SK-N-SH (cell line): ENCODE measurements around the gene EHBP1L1. TPM values are rescaled to one million over a fixed set of nuclear protein-coding genes. Genes with fewer than 3 reads are reported as not detected.

Source experiments
- CTCF ChIA-PET: fragments of 300-600, 350-600 bp; formaldehyde crosslinking; extraction: SDS; loops from one replicate; lab custom pipeline; 2021; lab: Yijun Ruan, JAX
- POLR2A ChIA-PET: fragments of 350-600 bp; sonication (Branson Sonifier 250); formaldehyde crosslinking; extraction: SDS; loops from one replicate; lab custom pipeline; 2020; ENCODE audit warnings: antibody characterized with exemption, inconsistent platforms; lab: Yijun Ruan, JAX
- DNase-seq: peaks from one replicate; pipeline ENCODE4 v3.0.0; 2012
- H2AFZ ChIP-seq: fragments of 200-600 bp; sonication (generic); 2 replicates; pipeline ENCODE4 v1.8.1; 2016; ENCODE audit warnings: antibody characterized with exemption, mild to moderate bottlenecking, low read depth
- H3F3A ChIP-seq: fragments of 200-600 bp; sonication (generic); replicated peaks from 2 replicates; pipeline ENCODE3; 2016; ENCODE audit warnings: antibody characterized with exemption, mild to moderate bottlenecking; ENCODE audit not compliant: insufficient read depth
- H3K27ac ChIP-seq, 2 experiments: fragments of 200-500 bp in 1 of 2; fragments of 200-600 bp in 1 of 2; sonication (Bioruptor generic) in 1 of 2; sonication (generic), shearing (Covaris generic) in 1 of 2; 2 replicates each; pipeline versions ENCODE4 v1.5.1 to v1.6.1; 2014 to 2016; ENCODE audit warnings: low read depth in 2 of 2, inconsistent platforms in 1 of 2, low read length in 1 of 2, mild to moderate bottlenecking in 1 of 2, mixed read lengths in 1 of 2
- H3K27me3 ChIP-seq: fragments of 200-600 bp; sonication (generic), shearing (Covaris generic); 2 replicates; pipeline ENCODE4 v1.6.1; 2016; ENCODE audit warnings: mixed run types; ENCODE audit not compliant: insufficient read depth
- H3K36me3 ChIP-seq, 2 experiments: fragments of 200-500 bp in 1 of 2; fragments of 200-600 bp in 1 of 2; sonication (Bioruptor generic) in 1 of 2; sonication (generic) in 1 of 2; replicated peaks in 1 of 2; 2 replicates each; pipeline versions ENCODE3 to v1.5.1; 2014 to 2016; ENCODE audit warnings: low read length in 1 of 2, mild to moderate bottlenecking in 1 of 2; ENCODE audit not compliant: insufficient read depth in 2 of 2, control insufficient read depth in 1 of 2
- H3K4me1 ChIP-seq, 2 experiments: fragments of 200-500 bp in 1 of 2; fragments of 200-600 bp in 1 of 2; sonication (Bioruptor generic) in 1 of 2; sonication (generic), shearing (Covaris generic) in 1 of 2; 2 replicates each; pipeline versions ENCODE4 v1.5.1 to v1.6.1; 2014 to 2016; ENCODE audit warnings: low read depth in 1 of 2, low read length in 1 of 2, mixed run types in 1 of 2; ENCODE audit not compliant: insufficient read depth in 2 of 2, control insufficient read depth in 1 of 2
- H3K4me2 ChIP-seq: fragments of 200-600 bp; sonication (generic), shearing (Covaris generic); 2 replicates; pipeline ENCODE4 v1.6.1; 2017; ENCODE audit warnings: mixed run types
- H3K4me3 ChIP-seq, 2 experiments: fragments of 200-500 bp in 1 of 2; fragments of 200-600 bp in 1 of 2; sonication (Bioruptor generic) in 1 of 2; sonication (generic), shearing (Covaris generic) in 1 of 2; 2 replicates each; pipeline versions ENCODE4 v1.5.1 to v1.8.1; 2014 to 2016; ENCODE audit warnings: low read depth in 2 of 2, inconsistent platforms in 1 of 2, low read length in 1 of 2, mild to moderate bottlenecking in 1 of 2, mixed read lengths in 1 of 2, moderate library complexity in 1 of 2
- H3K79me2 ChIP-seq: fragments of 200-600 bp; sonication (generic); 2 replicates; pipeline ENCODE4 v1.8.1; 2017; ENCODE audit warnings: mild to moderate bottlenecking; ENCODE audit not compliant: insufficient read depth
- H3K9ac ChIP-seq: fragments of 200-600 bp; sonication (generic); 2 replicates; pipeline ENCODE4 v1.6.1; 2017; ENCODE audit warnings: mixed run types
- H3K9me2 ChIP-seq: fragments of 200-600 bp; sonication (generic); 2 replicates; pipeline ENCODE4 v1.6.1; 2017; ENCODE audit warnings: mixed run types
- H3K9me3 ChIP-seq: fragments of 200-600 bp; sonication (generic); 2 replicates; pipeline ENCODE4 v1.6.1; 2017; ENCODE audit warnings: mixed run types, mild to moderate bottlenecking, moderate library complexity
- H4K20me1 ChIP-seq: fragments of 200-600 bp; sonication (generic); 2 replicates; pipeline ENCODE4 v1.6.1; 2017; ENCODE audit warnings: mild to moderate bottlenecking, mixed run types; ENCODE audit not compliant: insufficient read depth
- CHD2 ChIP-seq: fragments of 150-350 bp; IDR thresholded peaks from 2 replicates; pipeline ENCODE4 v1.6.1; 2018; ENCODE audit warnings: low read length; ENCODE audit not compliant: partially characterized antibody
- EP300 ChIP-seq, 2 experiments: IDR thresholded peaks; 2 replicates each; pipeline versions ENCODE4 v1.4.0 to v1.6.1; 2012; ENCODE audit warnings: borderline replicate concordance in 1 of 2, low read depth in 1 of 2, low read length in 1 of 2
- EZH2phosphoT487 ChIP-seq: fragments of 200-600 bp; sonication (generic); IDR thresholded peaks from 2 replicates; pipeline ENCODE4 v1.6.1; 2017; ENCODE audit warnings: low read depth, mixed run types, mild to moderate bottlenecking, antibody characterized with exemption, moderate library complexity, borderline replicate concordance
- FOSL2 ChIP-seq: IDR thresholded peaks from 2 replicates; pipeline ENCODE4 v1.4.0; 2012; ENCODE audit warnings: low read depth, mild to moderate bottlenecking, moderate library complexity, borderline replicate concordance
- FOXJ3 ChIP-seq: sonication (generic); formaldehyde crosslinking; IDR thresholded peaks from 2 replicates; pipeline ENCODE4 v1.5.1; 2020; ENCODE audit warnings: mild to moderate bottlenecking, missing genetic modification reagents
- GABPA ChIP-seq: IDR thresholded peaks from 2 replicates; pipeline ENCODE4 v1.4.0; 2012; ENCODE audit warnings: low read depth, mild to moderate bottlenecking
- GATA2 ChIP-seq: sonication (generic); formaldehyde crosslinking; IDR thresholded peaks from 2 replicates; pipeline ENCODE4 v1.5.0; 2020; ENCODE audit warnings: mild to moderate bottlenecking, missing genetic modification reagents
- JUND ChIP-seq: IDR thresholded peaks from 2 replicates; pipeline ENCODE4 v1.4.0; 2012
- MXI1 ChIP-seq: IDR thresholded peaks from 2 replicates; pipeline ENCODE4 v1.6.1; 2012; ENCODE audit warnings: mild to moderate bottlenecking, low read depth, low read length, improper control_type of control experiment
- NRF1 ChIP-seq: IDR thresholded peaks from 2 replicates; pipeline ENCODE4 v1.6.1; 2012; ENCODE audit warnings: low read depth, mild to moderate bottlenecking, low read length
- RAD21 ChIP-seq: IDR thresholded peaks from 2 replicates; pipeline ENCODE4 v1.6.1; 2012; ENCODE audit warnings: mild to moderate bottlenecking, low read length
- RCOR1 ChIP-seq: fragments of 150-350 bp; IDR thresholded peaks from 2 replicates; pipeline ENCODE4 v1.6.1; 2017; ENCODE audit warnings: antibody characterized with exemption, low read length
- RFX5 ChIP-seq: IDR thresholded peaks from 2 replicates; pipeline ENCODE4 v1.6.1; 2012; ENCODE audit warnings: mild to moderate bottlenecking, improper control_type of control experiment, low read length
- RXRA ChIP-seq: IDR thresholded peaks from 2 replicates; pipeline ENCODE4 v1.4.0; 2012; ENCODE audit warnings: low read depth, mild to moderate bottlenecking, borderline replicate concordance
- SIN3A ChIP-seq: IDR thresholded peaks from 2 replicates; pipeline ENCODE4 v1.6.1; 2012; ENCODE audit warnings: low read depth, mild to moderate bottlenecking, low read length, moderate library complexity, borderline replicate concordance
- TAF1 ChIP-seq: IDR thresholded peaks from 2 replicates; pipeline ENCODE4 v1.6.1; 2012; ENCODE audit warnings: low read depth, mild to moderate bottlenecking, low read length, moderate library complexity, borderline replicate concordance
- TEAD4 ChIP-seq: IDR thresholded peaks from 2 replicates; pipeline ENCODE4 v1.4.0; 2012; ENCODE audit warnings: mild to moderate bottlenecking, borderline replicate concordance; ENCODE audit not compliant: insufficient read depth
- YY1 ChIP-seq: IDR thresholded peaks from 2 replicates; pipeline ENCODE4 v1.4.0; 2012; ENCODE audit warnings: low read depth, mild to moderate bottlenecking
- WGBS: methylation state at CpG from one replicate; pipeline ENCODE4 v1.1.6; 2017; ENCODE audit warnings: low lambda C conversion rate; 5-methylcytosine and 5-hydroxymethylcytosine counted together
- polyA plus RNA-seq, 3 experiments: library from polyadenylated mRNA; depleted of rRNA; stranded (reverse); fragments of >200 nt; gene quantifications; 2 replicates each; pipeline ENCODE4 v1.2.3, GENCODE V29; 2012
- TF ChIP-seq, protein P1 (sequence below): fragments of 200-600 bp; sonication (generic); IDR thresholded peaks from 2 replicates; pipeline ENCODE4 v1.6.1; 2017; ENCODE audit warnings: antibody characterized with exemption, mild to moderate bottlenecking, moderate library complexity
- TF ChIP-seq, protein P2 (sequence below): IDR thresholded peaks from 2 replicates; pipeline ENCODE4 v1.4.0; 2012; ENCODE audit warnings: low read depth
- TF ChIP-seq, protein P3 (sequence below): IDR thresholded peaks from 2 replicates; pipeline ENCODE4 v1.4.0; 2012; ENCODE audit warnings: low read depth, borderline replicate concordance
- TF ChIP-seq, protein P4 (sequence below): IDR thresholded peaks from 2 replicates; pipeline ENCODE4 v1.4.0; 2012; ENCODE audit warnings: low read depth, borderline replicate concordance

EHBP1L1 gene
- polyA plus RNA-seq, 1 of the 3 experiments (the other 2 are of a cell fraction) = 48.7 TPM

DNA sequence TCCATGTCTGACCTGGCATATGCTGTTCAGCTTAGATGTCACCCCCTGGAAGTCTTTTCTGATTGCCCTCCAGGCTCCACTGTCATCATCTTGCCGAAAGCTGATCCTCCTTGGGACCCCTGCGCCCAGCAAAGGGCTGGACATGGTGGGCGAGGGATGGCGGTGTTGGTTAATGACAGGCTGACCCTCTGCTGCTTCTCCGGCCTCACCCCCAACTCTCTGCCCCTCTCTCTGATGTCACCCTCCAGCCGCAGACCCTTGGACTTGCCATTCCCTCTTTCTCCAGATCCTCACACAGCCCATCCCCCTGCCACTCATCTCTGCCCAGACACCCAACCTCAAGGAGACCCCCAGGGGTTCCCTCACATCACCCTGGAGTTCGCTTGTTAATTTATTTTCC is 2.3 kb downstream of the EHBP1L1 start:
- Histone ChIP-seq H3K4me1 (peaks cover 32 to 39% of the 10 kb centered on the region in 2 experiments; a peak in 3 of 4 replicates), H3K9me2 (no peaks in the 10 kb centered on the region), H3K4me3 (no peak overlapping the region), H4K20me1 (peaks cover 23% of the 10 kb centered on the region), H3K27ac (no peak overlapping the region), H3K9ac (peak overlapping the region; percentile 78; the same call in 1 of the 2 replicates), H3F3A (peaks cover 34% of the 10 kb centered on the region), H3K4me2 (peak overlapping the region; percentile 99; the same call in 1 of the 2 replicates), H3K36me3 (peaks cover 22 to 43% of the 10 kb centered on the region in 2 experiments), H2AFZ (no peak overlapping the region), H3K9me3 (no peaks in the 10 kb centered on the region), H3K27me3 (no peaks in the 10 kb centered on the region), H3K79me2 (peaks cover 41% of the 10 kb centered on the region)
- POLR2A ChIA-PET = interaction anchor here (1.4 kb wide), 1 partner anchor 17 kb away, joined by 5 read pairs; no protein-coding TSS in a partner anchor
- TF ChIP-seq MXI1 (no peak), EP300 (IDR thresholded peaks at IDR 0.05; ENCODE audit: borderline replicate concordance in 1 of 2, low read depth in 1 of 2, low read length in 1 of 2) (no peak), FOSL2 (no peak), EZH2phosphoT487 (no peak), CHD2 (no peak), YY1 (no peak), GATA2 (CRISPR knock-in tag) (no peak), GABPA (no peak), SIN3A (no peak), TAF1 (no peak), RCOR1 (no peak), RXRA (no peak), JUND (no peak), RFX5 (no peak)
- TF ChIP-seq, protein P1, sequence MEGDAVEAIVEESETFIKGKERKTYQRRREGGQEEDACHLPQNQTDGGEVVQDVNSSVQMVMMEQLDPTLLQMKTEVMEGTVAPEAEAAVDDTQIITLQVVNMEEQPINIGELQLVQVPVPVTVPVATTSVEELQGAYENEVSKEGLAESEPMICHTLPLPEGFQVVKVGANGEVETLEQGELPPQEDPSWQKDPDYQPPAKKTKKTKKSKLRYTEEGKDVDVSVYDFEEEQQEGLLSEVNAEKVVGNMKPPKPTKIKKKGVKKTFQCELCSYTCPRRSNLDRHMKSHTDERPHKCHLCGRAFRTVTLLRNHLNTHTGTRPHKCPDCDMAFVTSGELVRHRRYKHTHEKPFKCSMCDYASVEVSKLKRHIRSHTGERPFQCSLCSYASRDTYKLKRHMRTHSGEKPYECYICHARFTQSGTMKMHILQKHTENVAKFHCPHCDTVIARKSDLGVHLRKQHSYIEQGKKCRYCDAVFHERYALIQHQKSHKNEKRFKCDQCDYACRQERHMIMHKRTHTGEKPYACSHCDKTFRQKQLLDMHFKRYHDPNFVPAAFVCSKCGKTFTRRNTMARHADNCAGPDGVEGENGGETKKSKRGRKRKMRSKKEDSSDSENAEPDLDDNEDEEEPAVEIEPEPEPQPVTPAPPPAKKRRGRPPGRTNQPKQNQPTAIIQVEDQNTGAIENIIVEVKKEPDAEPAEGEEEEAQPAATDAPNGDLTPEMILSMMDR = no peak
- TF ChIP-seq, protein P2, sequence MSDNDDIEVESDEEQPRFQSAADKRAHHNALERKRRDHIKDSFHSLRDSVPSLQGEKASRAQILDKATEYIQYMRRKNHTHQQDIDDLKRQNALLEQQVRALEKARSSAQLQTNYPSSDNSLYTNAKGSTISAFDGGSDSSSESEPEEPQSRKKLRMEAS = no peak
- DNase-seq = no peak
- 94% methylated on average over 7 of the region's 7 CpGs for WGBS
- CTCF ChIA-PET = interaction anchor here (13.3 to 13.6 kb wide), 2 partner anchors 13 to 37 kb away, joined by 216 to 295 read pairs; partner anchors contain the start of gene KCNK7

DNA sequence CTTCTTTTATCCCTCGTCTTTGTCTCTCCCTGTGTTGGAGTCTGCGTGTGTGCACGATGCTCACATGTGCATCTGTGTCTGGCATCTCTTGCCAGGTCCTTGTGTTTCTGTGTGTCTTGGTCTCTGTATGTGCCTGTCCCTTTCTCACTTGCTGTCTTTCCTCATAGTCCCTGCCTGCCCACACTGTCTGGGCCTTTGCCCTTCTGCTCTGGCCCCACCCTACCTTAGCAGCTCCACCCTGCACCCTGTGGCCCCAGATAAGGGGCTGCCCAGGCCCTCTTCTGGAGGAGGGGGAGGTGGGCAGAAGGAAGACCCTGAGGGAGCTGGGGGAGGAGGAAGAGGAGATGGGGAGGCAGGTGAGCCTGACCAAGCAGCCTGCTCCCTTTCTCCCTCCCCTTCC is 2.8 kb downstream of the EHBP1L1 start:
- Histone ChIP-seq H3K27me3 (no peaks in the 10 kb centered on the region), H2AFZ (no peak overlapping the region), H3K4me1 (peaks cover 28 to 33% of the 10 kb centered on the region in 2 experiments; a peak in 3 of 4 replicates), H3K79me2 (peaks cover 36% of the 10 kb centered on the region), H3K36me3 (peaks cover 20 to 46% of the 10 kb centered on the region in 2 experiments), H4K20me1 (peaks cover 18% of the 10 kb centered on the region), H3K27ac (no peak overlapping the region; a peak in 1 of 4 replicates), H3K9me3 (no peaks in the 10 kb centered on the region), H3K9ac (no peak overlapping the region), H3F3A (peaks cover 35% of the 10 kb centered on the region), H3K4me2 (no peak overlapping the region), H3K9me2 (no peaks in the 10 kb centered on the region), H3K4me3 (no peak overlapping the region)
- CTCF ChIA-PET = interaction anchor here (0.6 to 13.3 kb wide), 2 partner anchors 13 to 111 kb away, joined by 4 to 216 read pairs; partner anchors contain the start of gene KCNK7
- WGBS = 97% methylated on average over 3 of the region's 3 CpGs
- POLR2A ChIA-PET = no interaction called here
- no peak for DNase-seq
- TF ChIP-seq RXRA = no peak
- no peak for TF ChIP-seq NRF1
- TF ChIP-seq, protein P3, sequence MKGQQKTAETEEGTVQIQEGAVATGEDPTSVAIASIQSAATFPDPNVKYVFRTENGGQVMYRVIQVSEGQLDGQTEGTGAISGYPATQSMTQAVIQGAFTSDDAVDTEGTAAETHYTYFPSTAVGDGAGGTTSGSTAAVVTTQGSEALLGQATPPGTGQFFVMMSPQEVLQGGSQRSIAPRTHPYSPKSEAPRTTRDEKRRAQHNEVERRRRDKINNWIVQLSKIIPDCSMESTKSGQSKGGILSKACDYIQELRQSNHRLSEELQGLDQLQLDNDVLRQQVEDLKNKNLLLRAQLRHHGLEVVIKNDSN = no peak
- no peak for TF ChIP-seq RAD21
- TF ChIP-seq CHD2 = no peak
- no peak for TF ChIP-seq FOXJ3 (CRISPR knock-in tag)
- TF ChIP-seq, protein P4, sequence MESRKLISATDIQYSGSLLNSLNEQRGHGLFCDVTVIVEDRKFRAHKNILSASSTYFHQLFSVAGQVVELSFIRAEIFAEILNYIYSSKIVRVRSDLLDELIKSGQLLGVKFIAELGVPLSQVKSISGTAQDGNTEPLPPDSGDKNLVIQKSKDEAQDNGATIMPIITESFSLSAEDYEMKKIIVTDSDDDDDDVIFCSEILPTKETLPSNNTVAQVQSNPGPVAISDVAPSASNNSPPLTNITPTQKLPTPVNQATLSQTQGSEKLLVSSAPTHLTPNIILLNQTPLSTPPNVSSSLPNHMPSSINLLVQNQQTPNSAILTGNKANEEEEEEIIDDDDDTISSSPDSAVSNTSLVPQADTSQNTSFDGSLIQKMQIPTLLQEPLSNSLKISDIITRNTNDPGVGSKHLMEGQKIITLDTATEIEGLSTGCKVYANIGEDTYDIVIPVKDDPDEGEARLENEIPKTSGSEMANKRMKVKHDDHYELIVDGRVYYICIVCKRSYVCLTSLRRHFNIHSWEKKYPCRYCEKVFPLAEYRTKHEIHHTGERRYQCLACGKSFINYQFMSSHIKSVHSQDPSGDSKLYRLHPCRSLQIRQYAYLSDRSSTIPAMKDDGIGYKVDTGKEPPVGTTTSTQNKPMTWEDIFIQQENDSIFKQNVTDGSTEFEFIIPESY = no peak
- no peak for TF ChIP-seq EP300 (IDR thresholded peaks at IDR 0.05; ENCODE audit: borderline replicate concordance in 1 of 2, low read depth in 1 of 2, low read length in 1 of 2)
- no peak for TF ChIP-seq TEAD4
